IPS DF 4.7 (cell line): ENCODE data around the gene FAM163A.
"Not testable (repeated sequence)": the region's sequence is repeated elsewhere in the genome, so short reads cannot be mapped to it uniquely, and the experiment has no call there.

Experiments
- DNase-seq: peaks from one replicate; pipeline ENCODE4 v3.0.0-alpha.2; 2013; ENCODE audit warnings: low spot score; ENCODE audit errors: extremely low read depth

The FAM163A gene

GRCh38 chr1:179815641-179816040 lies 72.5 kb downstream of the FAM163A start:
- DNase-seq, result no peak

- no peak for DNase-seq
Observed at GRCh38 chr1:179816196-179816960, 73.3 kb downstream of the FAM163A start.

- no peak for DNase-seq
Observed at GRCh38 chr1:179817056-179817455, 74.0 kb downstream of the FAM163A start.

GRCh38 chr1:179817789-179818188 lies 74.7 kb downstream of the FAM163A start:
- no peak for DNase-seq

GRCh38 chr1:179818260-179818659 lies 75.2 kb downstream of the FAM163A start:
- no peak for DNase-seq

GRCh38 chr1:179818743-179819173 lies 75.7 kb downstream of the FAM163A start:
- DNase-seq, result no peak

GRCh38 chr1:179820226-179820970 lies 77.3 kb downstream of the FAM163A start:
- no peak for DNase-seq

GRCh38 chr1:179821524-179821923 lies 78.4 kb downstream of the FAM163A start:
- DNase-seq, result no peak

GRCh38 chr1:179822065-179822464 lies 79.0 kb downstream of the FAM163A start:
- DNase-seq, result no peak

- no peak for DNase-seq
Observed at GRCh38 chr1:179823693-179824092, 80.6 kb downstream of the FAM163A start.

GRCh38 chr1:179824265-179824664 lies 81.2 kb downstream of the FAM163A start:
- no peak for DNase-seq

GRCh38 chr1:179825206-179825605 lies 82.1 kb downstream of the FAM163A start:
- no peak for DNase-seq

- no peak for DNase-seq
Observed at GRCh38 chr1:179825798-179826460, 82.8 kb downstream of the FAM163A start.

- no peak for DNase-seq
Observed at GRCh38 chr1:179826626-179827280, 83.7 kb downstream of the FAM163A start.

GRCh38 chr1:179828554-179829110 lies 85.5 kb downstream of the FAM163A start:
- no peak for DNase-seq

- no peak for DNase-seq
Observed at GRCh38 chr1:179831225-179831624, 88.1 kb downstream of the FAM163A start.

GRCh38 chr1:179831852-179832699 lies 89.0 kb downstream of the FAM163A start:
- DNase-seq, result no peak

GRCh38 chr1:179836686-179837445 lies 93.8 kb downstream of the FAM163A start:
- DNase-seq, result not testable (repeated sequence)

GRCh38 chr1:179840107-179840506 lies 97.0 kb downstream of the FAM163A start:
- DNase-seq, result no peak

GRCh38 chr1:179848233-179848632 lies 105.1 kb downstream of the FAM163A start:
- DNase-seq, result no peak
